Fibroblast of mammary gland (primary cell): ENCODE results near the gene ASMTL.
"Not testable (repeated sequence)": the region's sequence is repeated elsewhere in the genome, so short reads cannot be mapped to it uniquely, and the experiment has no call there.

Experiments used
- DNase-seq: peaks from one replicate; pipeline ENCODE4 v3.0.0-alpha.2; 2010; ENCODE audit warnings: low read depth
- H3K4me3 ChIP-seq: 2 replicates; pipeline ENCODE4 v1.5.1; 2011; ENCODE audit warnings: low read depth, mild to moderate bottlenecking, low read length, moderate library complexity; ENCODE audit not compliant: control insufficient read depth
- CTCF ChIP-seq: conservative IDR thresholded peaks from 2 replicates; pipeline ENCODE4 v1.5.1; 2011; ENCODE audit warnings: low read depth, low read length, inconsistent platforms; ENCODE audit not compliant: control insufficient read depth, insufficient read depth

ASMTL gene

GRCh38 chrX:1486749-1487361 is 34.1 kb upstream of the ASMTL start:
- H3K4me3 ChIP-seq, result no peak overlapping the region
- no peak for DNase-seq
- TF ChIP-seq CTCF, result no peak

GRCh38 chrX:1486177-1486576 is 33.5 kb upstream of the ASMTL start:
- no peak for TF ChIP-seq CTCF
- DNase-seq, result no peak
- H3K4me3 ChIP-seq, result no peak overlapping the region

GRCh38 chrX:1485033-1485432 is 32.3 kb upstream of the ASMTL start:
- no peak overlapping the region for H3K4me3 ChIP-seq
- no peak for TF ChIP-seq CTCF
- no peak for DNase-seq

- no peak for DNase-seq
- H3K4me3 ChIP-seq, result no peak overlapping the region
- TF ChIP-seq CTCF, result no peak
Measured at GRCh38 chrX:1484638-1485019, 31.9 kb upstream of the ASMTL start.

GRCh38 chrX:1483843-1484637 is 31.3 kb upstream of the ASMTL start:
- DNase-seq, result no peak

GRCh38 chrX:1482530-1482928 is 29.8 kb upstream of the ASMTL start:
- not testable (repeated sequence) for DNase-seq, H3K4me3 ChIP-seq

More at GRCh38 chrX:1483843-1484637, 31.3 kb upstream of the ASMTL start:
- H3K4me3 ChIP-seq, result no peak overlapping the region
- TF ChIP-seq CTCF, result no peak
